Measurements from ENCODE around the gene VIPR1. TPM values are rescaled to one million over a fixed set of nuclear protein-coding genes. Genes with fewer than 3 reads are reported as not detected.

The VIPR1 gene
- total RNA-seq, 1 experiment from 2014 or later: 9.4 TPM

GRCh38 chr3:42459151-42459550 is 43.3 kb upstream of the VIPR1 start:
- no peaks in the 10 kb centered on the region for H3K4me1 Mint-ChIP-seq
- peaks cover 8% of the 10 kb centered on the region for H3K27me3 Mint-ChIP-seq (ENCODE audit: low read depth)
- no peak for DNase-seq (ENCODE audit: low spot score)
- ChIA-PET POLR2A (no interaction called here), CTCF (no interaction called here)
- ATAC-seq: no peak
- no peak overlapping the region for H3K4me3 Mint-ChIP-seq
- no peak for TF ChIP-seq PREB (CRISPR knock-in tag; IDR thresholded peaks at IDR 0.05; ENCODE audit: borderline replicate concordance)
- no peak for TF ChIP-seq NFATC4 (CRISPR knock-in tag; IDR thresholded peaks at IDR 0.05)
- TF ChIP-seq USF2 (CRISPR knock-in tag; IDR thresholded peaks at IDR 0.05): no peak
- TF ChIP-seq RELA (CRISPR knock-in tag; IDR thresholded peaks at IDR 0.05; ENCODE audit: borderline replicate concordance): no peak
- no peak for TF ChIP-seq E2F1 (CRISPR knock-in tag; IDR thresholded peaks at IDR 0.05)
- no peak for TF ChIP-seq ATF6 (CRISPR knock-in tag; IDR thresholded peaks at IDR 0.05)
- TF ChIP-seq ATF2 (CRISPR knock-in tag; IDR thresholded peaks at IDR 0.05; ENCODE audit: borderline replicate concordance, low read depth): no peak
- no peak for TF ChIP-seq CTCF (IDR thresholded peaks at IDR 0.05)
- no peak for TF ChIP-seq ERG (CRISPR knock-in tag; IDR thresholded peaks at IDR 0.05)
- TF ChIP-seq ZNF232 (CRISPR knock-in tag; IDR thresholded peaks at IDR 0.05): no peak
- no peak for TF ChIP-seq ZNF317 (CRISPR knock-in tag; IDR thresholded peaks at IDR 0.05; ENCODE audit: borderline replicate concordance, low read depth)
- no peak for TF ChIP-seq TCF7 (CRISPR knock-in tag; IDR thresholded peaks at IDR 0.05; ENCODE audit: low read depth)
- no peak for TF ChIP-seq ZNF423 (CRISPR knock-in tag; IDR thresholded peaks at IDR 0.05)
- TF ChIP-seq ZNF263 (CRISPR knock-in tag; IDR thresholded peaks at IDR 0.05; ENCODE audit: low read depth): no peak
- TF ChIP-seq AFF4 (CRISPR knock-in tag; IDR thresholded peaks at IDR 0.05; ENCODE audit: borderline replicate concordance): no peak
- peaks cover 21% of the 10 kb centered on the region for H3K9me3 Mint-ChIP-seq
- no peaks in the 10 kb centered on the region for H3K36me3 Mint-ChIP-seq
- H3K27ac Mint-ChIP-seq: no peak overlapping the region
